C4-2B (cell line): ENCODE data around the gene CDH23.

Experiments
- H3K27ac ChIP-seq: fragments of 450-650 bp; 2 replicates; pipeline ENCODE4 v1.5.1; 2017
- CTCF ChIP-seq: fragments of 450-650 bp; conservative IDR thresholded peaks from 2 replicates; pipeline ENCODE4 v1.5.1; 2017; ENCODE audit warnings: mild to moderate bottlenecking
- ZFX ChIP-seq: fragments of 450-650 bp; IDR thresholded peaks from 2 replicates; pipeline ENCODE4 v1.6.1; 2017

The CDH23 gene

GRCh38 chr10:71413581-71413980 is 16.9 kb downstream of the CDH23 start:
- no peak for TF ChIP-seq ZFX
- TF ChIP-seq CTCF = no peak
- H3K27ac ChIP-seq = no peak overlapping the region

GRCh38 chr10:71414359-71414758 is 17.6 kb downstream of the CDH23 start:
- no peak overlapping the region for H3K27ac ChIP-seq
- TF ChIP-seq ZFX (no peak), CTCF (no peak)

GRCh38 chr10:71419002-71419540 is 22.4 kb downstream of the CDH23 start:
- TF ChIP-seq CTCF = no peak
- TF ChIP-seq ZFX = no peak
- no peak overlapping the region for H3K27ac ChIP-seq

- no peak for TF ChIP-seq ZFX
- TF ChIP-seq CTCF = no peak
- H3K27ac ChIP-seq = no peak overlapping the region
Measured at GRCh38 chr10:71419750-71420149, 23.0 kb downstream of the CDH23 start.

GRCh38 chr10:71421075-71421434 is 24.3 kb downstream of the CDH23 start:
- TF ChIP-seq CTCF = no peak

GRCh38 chr10:71423250-71423649 is 26.5 kb downstream of the CDH23 start:
- TF ChIP-seq ZFX = no peak
- TF ChIP-seq CTCF = no peak
- no peak overlapping the region for H3K27ac ChIP-seq

More at GRCh38 chr10:71421075-71421434, 24.3 kb downstream of the CDH23 start:
- H3K27ac ChIP-seq = no peak overlapping the region

GRCh38 chr10:71423901-71424300 is 27.2 kb downstream of the CDH23 start:
- TF ChIP-seq CTCF (no peak), ZFX (no peak)
- H3K27ac ChIP-seq = no peak overlapping the region
